ENCODE data around the gene CCDC121. TPM values are rescaled to one million over a fixed set of nuclear protein-coding genes. Genes with fewer than 3 reads are reported as not detected.

CCDC121 gene
- polyA plus RNA-seq, 4 donors: 0.54 to 4.8 (median 1.6) TPM

DNA sequence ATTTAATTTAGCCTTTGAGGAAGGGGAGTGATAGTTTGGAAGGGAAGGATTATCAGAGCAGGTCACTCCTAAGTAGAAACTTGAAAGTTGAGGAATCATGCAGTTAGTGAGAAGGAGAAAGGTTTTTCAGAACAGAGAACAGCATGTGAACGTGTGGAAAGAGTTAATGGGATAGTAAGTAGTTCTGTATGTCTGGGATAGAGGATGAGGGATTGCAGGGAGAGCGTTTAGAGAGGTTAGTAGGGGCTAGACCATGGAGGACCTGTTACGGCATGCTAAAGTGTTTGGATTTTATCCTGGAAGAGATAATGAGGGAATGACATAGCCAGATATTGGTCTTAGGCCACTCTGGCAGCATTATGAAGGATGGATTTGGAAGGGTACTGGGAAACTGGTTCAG is 44.2 kb downstream of the CCDC121 start:
- H3K36me3 ChIP-seq (ENCODE audit: control insufficient read depth in 3 of 3, insufficient read depth in 2 of 3, low read depth in 1 of 3, low read length in 3 of 3): peaks cover 0 to 3% (median 0%) of the 10 kb centered on the region in 3 donors
- H3K4me1 ChIP-seq (ENCODE audit: control insufficient read depth in 3 of 3, insufficient read depth in 2 of 3, low read depth in 1 of 3, low read length in 2 of 3): peaks cover 6 to 10% (median 6%) of the 10 kb centered on the region in 3 donors
- H3K27me3 ChIP-seq (ENCODE audit: control insufficient read depth in 3 of 3, insufficient read depth in 3 of 3, low read length in 3 of 3): peaks cover 0 to 3% (median 0%) of the 10 kb centered on the region in 3 donors
- no peak overlapping the region for H3K27ac ChIP-seq (ENCODE audit: low read depth in 1 of 3, low read length in 2 of 3)
- DNase-seq: no peak
- no peak for FAIRE-seq
- H3K4me3 ChIP-seq (ENCODE audit: low read depth in 1 of 3, low read length in 3 of 3): no peak overlapping the region
- WGBS, 3 donors: 82 to 90% (median 86%) methylated on average over 3 of the region's 3 CpGs
- H3K9me3 ChIP-seq (ENCODE audit: control insufficient read depth in 2 of 2, insufficient read depth in 1 of 2, low read depth in 1 of 2, low read length in 1 of 2): peaks cover 0 to 26% of the 10 kb centered on the region in 2 donors

DNA sequence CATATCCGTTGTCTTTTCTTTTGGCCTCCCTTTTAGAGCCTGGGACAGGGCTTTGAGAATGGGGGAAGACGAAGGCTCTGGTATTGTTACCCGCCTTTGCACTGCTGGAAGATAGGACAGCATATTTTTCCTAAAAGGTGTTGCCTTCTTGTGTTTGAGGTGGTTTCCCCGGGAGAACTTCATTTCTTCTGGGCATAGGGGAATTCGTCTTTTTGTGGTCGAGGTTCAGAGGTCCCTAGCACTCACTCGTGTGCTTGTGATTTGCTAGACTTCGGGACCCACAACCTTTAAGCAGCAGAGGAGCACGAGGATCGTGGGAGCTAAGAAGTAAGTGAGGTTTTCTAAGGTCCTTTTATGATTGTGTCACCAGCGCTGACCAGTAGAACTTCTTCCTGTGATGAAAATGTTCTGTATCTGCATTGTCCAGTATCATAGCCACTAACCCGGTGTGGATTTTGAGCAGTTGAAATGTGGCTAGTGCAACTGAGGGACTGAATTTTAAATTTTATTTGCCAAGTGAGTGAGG is 45.4 kb downstream of the CCDC121 start:
- DNase-seq (no peak), FAIRE-seq (no peak)
- peaks cover 6 to 10% (median 6%) of the 10 kb centered on the region in 3 donors for H3K4me1 ChIP-seq (ENCODE audit: control insufficient read depth in 3 of 3, insufficient read depth in 2 of 3, low read depth in 1 of 3, low read length in 2 of 3)
- H3K27me3 ChIP-seq (ENCODE audit: control insufficient read depth in 3 of 3, insufficient read depth in 3 of 3, low read length in 3 of 3): peaks cover 0 to 3% (median 0%) of the 10 kb centered on the region in 3 donors
- H3K36me3 ChIP-seq (ENCODE audit: control insufficient read depth in 3 of 3, insufficient read depth in 2 of 3, low read depth in 1 of 3, low read length in 3 of 3): peaks cover 0 to 3% (median 0%) of the 10 kb centered on the region in 3 donors
- peak overlapping the region; percentile 4 to 84 (median 49) for H3K27ac ChIP-seq (ENCODE audit: low read depth in 1 of 3, low read length in 2 of 3)
- peaks cover 0 to 29% of the 10 kb centered on the region in 2 donors for H3K9me3 ChIP-seq (ENCODE audit: control insufficient read depth in 2 of 2, insufficient read depth in 1 of 2, low read depth in 1 of 2, low read length in 1 of 2)
- peak overlapping the region; percentile 62 to 74 (median 67) for H3K4me3 ChIP-seq (ENCODE audit: low read depth in 1 of 3, low read length in 3 of 3)
- 5 to 9% (median 7%) methylated on average over 12 of the region's 12 CpGs for WGBS, 3 donors

DNA sequence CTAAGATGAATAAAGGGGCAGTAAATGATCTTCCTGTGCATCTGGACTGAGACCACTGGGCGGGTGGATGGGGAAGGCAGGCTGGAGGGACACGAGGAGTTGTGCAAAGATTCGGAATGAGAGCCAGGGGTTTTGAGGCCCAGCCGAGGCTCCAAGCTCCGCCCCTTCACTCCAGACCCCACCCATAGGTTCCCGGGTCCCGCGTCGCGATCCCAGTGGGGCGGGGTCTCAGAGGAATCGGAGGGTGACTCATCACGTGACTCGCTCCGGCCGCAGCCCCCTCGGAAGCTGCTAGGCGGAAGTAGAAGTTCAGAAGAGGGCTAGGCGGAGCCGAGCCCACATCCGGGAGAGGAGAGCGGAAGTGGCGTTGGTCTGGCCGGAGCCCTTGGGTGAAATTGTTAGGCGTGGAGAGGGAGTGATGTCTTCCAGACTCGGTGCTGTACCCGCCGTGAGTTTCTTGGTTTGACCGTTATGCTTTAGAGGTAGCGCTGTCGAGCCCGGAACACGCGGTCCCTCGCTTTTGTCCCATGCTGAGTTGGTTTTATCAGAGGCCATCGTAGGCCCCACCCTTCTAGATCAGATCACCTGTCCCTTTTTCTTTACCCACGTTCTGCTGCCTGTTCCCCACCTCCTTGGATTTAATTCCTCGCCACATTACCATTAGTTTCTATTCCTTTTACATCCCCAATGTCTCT is 46.0 kb downstream of the CCDC121 start, which contains the start of gene ZNF512:
Gene ZNF512 (plus strand): TSS at position 348 of the 695 bp plus-strand sequence. CDS start 71 bp downstream, at position 419.
- peaks cover 6 to 10% (median 6%) of the 10 kb centered on the region in 3 donors for H3K4me1 ChIP-seq (ENCODE audit: control insufficient read depth in 3 of 3, insufficient read depth in 2 of 3, low read depth in 1 of 3, low read length in 2 of 3)
- H3K36me3 ChIP-seq (ENCODE audit: control insufficient read depth in 3 of 3, insufficient read depth in 2 of 3, low read depth in 1 of 3, low read length in 3 of 3): peaks cover 0 to 3% (median 0%) of the 10 kb centered on the region in 3 donors
- FAIRE-seq (no peak), DNase-seq (peak; percentile 83 to 91)
- H3K9me3 ChIP-seq (ENCODE audit: control insufficient read depth in 2 of 2, insufficient read depth in 1 of 2, low read depth in 1 of 2, low read length in 1 of 2): peaks cover 0 to 33% of the 10 kb centered on the region in 2 donors
- 1 to 5% (median 1%) methylated on average over 36 to 38 of the region's 38 CpGs for WGBS, 3 donors
- peak within 1 kb of the TSS; percentile 4 to 84 (median 49) for H3K27ac ChIP-seq (ENCODE audit: low read depth in 1 of 3, low read length in 2 of 3)
- H3K4me3 ChIP-seq (ENCODE audit: low read depth in 1 of 3, low read length in 3 of 3): peak within 1 kb of the TSS; percentile 62 to 74 (median 67)
- H3K27me3 ChIP-seq (ENCODE audit: control insufficient read depth in 3 of 3, insufficient read depth in 3 of 3, low read length in 3 of 3): peaks cover 0 to 3% (median 0%) of the 10 kb centered on the region in 3 donors

DNA sequence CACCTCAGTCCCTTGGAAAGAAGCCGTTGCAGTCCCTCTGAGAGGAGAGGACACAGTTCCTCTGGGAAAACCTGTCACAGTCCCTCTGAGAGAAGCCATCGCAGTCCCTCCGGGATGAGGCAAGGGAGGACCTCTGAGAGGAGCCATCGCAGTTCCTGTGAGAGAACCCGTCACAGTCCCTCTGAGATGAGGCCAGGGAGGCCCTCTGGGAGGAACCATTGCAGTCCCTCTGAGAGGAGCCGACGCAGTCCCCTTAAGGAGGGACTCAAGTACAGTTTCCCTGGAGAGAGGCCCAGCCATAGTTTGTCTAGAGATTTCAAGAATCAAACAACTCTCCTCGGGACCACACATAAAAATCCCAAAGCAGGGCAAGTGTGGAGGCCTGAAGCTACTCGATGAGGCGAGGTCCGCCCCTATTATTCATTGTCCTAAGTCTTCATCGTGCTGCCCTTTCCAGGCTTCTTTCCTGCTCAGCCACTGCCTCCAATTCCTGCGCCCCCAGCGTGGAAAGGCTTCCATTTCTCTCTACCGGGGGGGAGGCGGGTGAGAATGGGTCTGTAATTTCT is 46.6 kb downstream of the CCDC121 start:
- FAIRE-seq (no peak), DNase-seq (no peak)
- 87 to 95% (median 93%) methylated on average over 16 of the region's 16 CpGs for WGBS, 3 donors
- H3K36me3 ChIP-seq (ENCODE audit: control insufficient read depth in 3 of 3, insufficient read depth in 2 of 3, low read depth in 1 of 3, low read length in 3 of 3): no peaks in the 10 kb centered on the region
- H3K27me3 ChIP-seq (ENCODE audit: control insufficient read depth in 3 of 3, insufficient read depth in 3 of 3, low read length in 3 of 3): peaks cover 0 to 3% (median 0%) of the 10 kb centered on the region in 3 donors
- peak overlapping the region in 2 of 3 donors; percentile 67 to 74 for H3K4me3 ChIP-seq (ENCODE audit: low read depth in 1 of 3, low read length in 3 of 3)
- H3K9me3 ChIP-seq (ENCODE audit: control insufficient read depth in 2 of 2, insufficient read depth in 1 of 2, low read depth in 1 of 2, low read length in 1 of 2): peaks cover 0 to 40% of the 10 kb centered on the region in 2 donors
- peak overlapping the region; percentile 4 to 84 (median 49) for H3K27ac ChIP-seq (ENCODE audit: low read depth in 1 of 3, low read length in 2 of 3)
- H3K4me1 ChIP-seq (ENCODE audit: control insufficient read depth in 3 of 3, insufficient read depth in 2 of 3, low read depth in 1 of 3, low read length in 2 of 3): peaks cover 6 to 10% (median 6%) of the 10 kb centered on the region in 3 donors

DNA sequence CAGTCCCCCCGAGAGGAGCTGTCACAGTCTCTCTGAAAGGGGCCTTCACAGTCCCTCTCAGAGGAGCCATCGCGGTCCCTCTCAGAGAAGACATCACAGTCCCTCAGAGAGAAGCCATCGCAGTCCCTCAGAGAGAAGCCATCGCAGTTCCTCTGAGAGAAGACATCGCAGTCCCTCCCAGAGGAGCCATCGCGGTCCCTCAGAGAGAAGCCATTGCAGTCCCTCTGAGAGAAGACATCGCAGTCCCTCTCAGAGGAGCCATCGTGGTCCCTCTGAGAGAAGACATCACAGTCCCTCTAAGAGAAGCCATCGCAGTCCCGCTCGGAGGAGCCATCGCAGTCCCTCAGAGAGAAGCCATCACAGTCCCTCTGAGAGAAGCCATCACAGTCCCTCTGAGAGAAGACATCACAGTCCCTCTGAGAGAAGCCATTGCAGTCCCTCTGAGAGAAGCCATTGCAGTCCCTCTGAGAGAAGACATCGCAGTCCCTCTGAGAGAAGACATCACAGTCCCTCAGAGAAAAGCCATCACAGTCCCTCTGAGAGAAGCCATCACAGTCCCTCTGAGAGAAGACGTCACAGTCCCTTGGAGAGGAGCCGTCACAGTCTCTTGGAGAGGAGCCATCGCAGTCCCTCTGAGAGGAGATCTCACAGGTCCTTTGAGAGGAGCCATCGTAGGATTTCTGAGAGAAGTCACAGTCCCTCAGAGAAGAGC is 47.2 kb downstream of the CCDC121 start:
- no peak for FAIRE-seq
- DNase-seq: no peak
- Histone ChIP-seq H3K9me3 (ENCODE audit: control insufficient read depth in 2 of 2, insufficient read depth in 1 of 2, low read depth in 1 of 2, low read length in 1 of 2) (peaks cover 0 to 46% of the 10 kb centered on the region in 2 donors), H3K27me3 (ENCODE audit: control insufficient read depth in 3 of 3, insufficient read depth in 3 of 3, low read length in 3 of 3) (peaks cover 0 to 3% (median 0%) of the 10 kb centered on the region in 3 donors), H3K4me3 (ENCODE audit: low read depth in 1 of 3, low read length in 3 of 3) (no peak overlapping the region), H3K4me1 (ENCODE audit: control insufficient read depth in 3 of 3, insufficient read depth in 2 of 3, low read depth in 1 of 3, low read length in 2 of 3) (peaks cover 6 to 10% (median 6%) of the 10 kb centered on the region in 3 donors), H3K27ac (ENCODE audit: low read depth in 1 of 3, low read length in 2 of 3) (peak overlapping the region in 1 of 3 donors; percentile 84), H3K36me3 (ENCODE audit: control insufficient read depth in 3 of 3, insufficient read depth in 2 of 3, low read depth in 1 of 3, low read length in 3 of 3) (no peaks in the 10 kb centered on the region)
- 97 to 98% (median 97%) methylated on average over 19 of the region's 19 CpGs for WGBS, 3 donors

Other genes starting within 250 kb of the CCDC121 start
- gene ZNF513, start 248.3 kb downstream of the CCDC121 start, polyA plus RNA-seq: 10 to 100 TPM; 18.4 to 48.1 (median 30.5) TPM
- gene PPM1G, start 219.4 kb downstream of the CCDC121 start, polyA plus RNA-seq: 10 to 100 TPM; 44.1 to 93.1 (median 53.0) TPM
- 10 to 100 TPM; 51.4 to 84.8 (median 81.9) TPM for gene NRBP1, start 200.4 kb downstream of the CCDC121 start, polyA plus RNA-seq
- gene KRTCAP3, start 186.6 kb downstream of the CCDC121 start, polyA plus RNA-seq: 100 to 1,000 TPM in 1 of 4 donors, 10 to 100 TPM in 3; 57.0 to 127 (median 60.5) TPM
- 100 to 1,000 TPM in 1 of 4 donors, 10 to 100 TPM in 3; 35.9 to 142 (median 89.3) TPM for gene IFT172, start 139.3 kb downstream of the CCDC121 start, polyA plus RNA-seq
- 1 to 10 TPM in 2 of 4 donors, under 1 TPM in 1, not detected in 1; 0.81 to 5.8 (median 2.0) TPM for gene FNDC4, start 133.8 kb downstream of the CCDC121 start, polyA plus RNA-seq
- gene GCKR, start 132.2 kb downstream of the CCDC121 start, polyA plus RNA-seq: 1 to 10 TPM; 2.1 to 3.8 (median 2.5) TPM
- gene ZNF512, start 46.0 kb downstream of the CCDC121 start, polyA plus RNA-seq: 10 to 100 TPM in 2 of 4 donors, 1 to 10 TPM in 2; 3.4 to 34.3 (median 7.2) TPM
- 10 to 100 TPM; 21.9 to 41.4 (median 33.5) TPM for gene GPN1, start within 50 bp of the CCDC121 start, polyA plus RNA-seq
- 10 to 100 TPM; 16.8 to 43.7 (median 23.1) TPM for gene SUPT7L, start 34.6 kb upstream of the CCDC121 start, polyA plus RNA-seq
- 10 to 100 TPM; 11.6 to 23.4 (median 13.7) TPM for gene SLC4A1AP, start 34.9 kb upstream of the CCDC121 start, polyA plus RNA-seq
- gene MRPL33, start 142.7 kb upstream of the CCDC121 start, polyA plus RNA-seq: 100 to 1,000 TPM; 111 to 156 (median 127) TPM

Data from small intestine (tissue), 7 donors.